Ovary (tissue), 3 donors: ENCODE data around the gene CENATAC.

Source experiments
- CTCF ChIP-seq, 3 donors: fragments of 450-650 bp in 2 of 3; fragments of 200-600 bp in 1 of 3; IDR thresholded peaks; one replicate each; pipeline versions ENCODE4 v1.5.1 to v1.8.0; 2016 to 2022; ENCODE audit warnings: antibody characterized with exemption in 3 of 3, mild to moderate bottlenecking in 1 of 3
- EP300 ChIP-seq: sonication (generic); formaldehyde crosslinking; IDR thresholded peaks from one replicate; pipeline ENCODE4 v1.6.1; 2017; ENCODE audit warnings: antibody characterized with exemption
- POLR2A ChIP-seq: fragments of 450-650 bp; IDR thresholded peaks from one replicate; pipeline ENCODE4 v1.6.1; 2017; ENCODE audit warnings: antibody characterized with exemption, mild to moderate bottlenecking, moderate library complexity
- donor health status: DM: no; HTN: no; CAD: no.

DNA sequence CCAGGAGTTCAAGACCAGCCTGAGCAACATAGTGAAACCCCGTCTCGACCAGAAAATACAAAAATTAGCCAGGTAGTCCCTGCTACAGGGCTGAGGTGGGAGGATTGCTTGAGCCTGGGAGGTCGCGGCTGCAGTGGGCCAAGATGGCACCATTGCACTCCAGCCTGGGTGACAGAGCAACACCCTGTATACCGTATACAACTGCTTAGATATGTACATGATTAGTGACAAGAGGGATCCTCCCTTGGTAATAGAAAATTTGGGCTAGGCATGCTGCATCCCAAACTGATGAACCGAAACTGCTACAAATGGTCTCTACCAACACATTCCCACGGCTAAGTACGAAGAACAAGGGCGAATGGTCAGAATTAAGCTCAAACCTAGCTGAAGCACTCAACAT, 45.0 kb downstream of the CENATAC start:
- no peak for TF ChIP-seq CTCF (IDR thresholded peaks at IDR 0.05)
- TF ChIP-seq POLR2A: no peak
- no peak for TF ChIP-seq EP300
